Measurements from ENCODE around the gene POLR3H. TPM values are rescaled to one million over a fixed set of nuclear protein-coding genes. Genes with fewer than 3 reads are reported as not detected.

POLR3H gene
- total RNA-seq, 1 donor from 2014 or later: 54.0 TPM

DNA sequence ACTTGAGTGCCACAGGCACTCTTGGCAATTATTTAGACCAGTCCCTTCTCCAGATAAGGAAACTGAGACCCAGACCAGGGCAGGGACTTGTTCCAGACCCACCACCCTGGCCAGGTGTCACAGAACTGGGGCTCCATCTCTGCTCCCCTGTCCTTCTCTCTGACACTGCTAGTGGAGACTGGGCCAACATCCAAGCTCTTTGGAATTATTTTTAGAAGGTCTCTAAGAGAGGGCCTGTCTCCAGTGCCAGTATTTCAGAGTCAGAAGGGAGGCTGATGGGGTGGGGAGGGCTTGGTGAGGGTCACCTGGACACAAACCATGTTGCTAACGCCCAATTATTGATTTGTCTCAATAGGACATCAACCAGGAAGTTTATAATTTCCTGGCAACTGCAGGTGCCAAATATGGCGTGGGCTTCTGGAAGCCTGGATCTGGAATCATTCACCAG, 32.7 kb downstream of the POLR3H start:
- Mint-ChIP-seq H3K4me3 (no peak overlapping the region), H3K9me3 (no peaks in the 10 kb centered on the region), H3K4me1 (peaks cover 14% of the 10 kb centered on the region), H3K27me3 (ENCODE audit: low read depth) (no peaks in the 10 kb centered on the region), H3K36me3 (ENCODE audit: low read depth) (no peaks in the 10 kb centered on the region), H3K27ac (ENCODE audit: unreplicated experiment) (no peak overlapping the region)
- TF ChIP-seq, protein P1, sequence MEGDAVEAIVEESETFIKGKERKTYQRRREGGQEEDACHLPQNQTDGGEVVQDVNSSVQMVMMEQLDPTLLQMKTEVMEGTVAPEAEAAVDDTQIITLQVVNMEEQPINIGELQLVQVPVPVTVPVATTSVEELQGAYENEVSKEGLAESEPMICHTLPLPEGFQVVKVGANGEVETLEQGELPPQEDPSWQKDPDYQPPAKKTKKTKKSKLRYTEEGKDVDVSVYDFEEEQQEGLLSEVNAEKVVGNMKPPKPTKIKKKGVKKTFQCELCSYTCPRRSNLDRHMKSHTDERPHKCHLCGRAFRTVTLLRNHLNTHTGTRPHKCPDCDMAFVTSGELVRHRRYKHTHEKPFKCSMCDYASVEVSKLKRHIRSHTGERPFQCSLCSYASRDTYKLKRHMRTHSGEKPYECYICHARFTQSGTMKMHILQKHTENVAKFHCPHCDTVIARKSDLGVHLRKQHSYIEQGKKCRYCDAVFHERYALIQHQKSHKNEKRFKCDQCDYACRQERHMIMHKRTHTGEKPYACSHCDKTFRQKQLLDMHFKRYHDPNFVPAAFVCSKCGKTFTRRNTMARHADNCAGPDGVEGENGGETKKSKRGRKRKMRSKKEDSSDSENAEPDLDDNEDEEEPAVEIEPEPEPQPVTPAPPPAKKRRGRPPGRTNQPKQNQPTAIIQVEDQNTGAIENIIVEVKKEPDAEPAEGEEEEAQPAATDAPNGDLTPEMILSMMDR (conservative IDR thresholded peaks at IDR 0.05): no peak
- no peak for DNase-seq (ENCODE audit: low read depth, low spot score)

DNA sequence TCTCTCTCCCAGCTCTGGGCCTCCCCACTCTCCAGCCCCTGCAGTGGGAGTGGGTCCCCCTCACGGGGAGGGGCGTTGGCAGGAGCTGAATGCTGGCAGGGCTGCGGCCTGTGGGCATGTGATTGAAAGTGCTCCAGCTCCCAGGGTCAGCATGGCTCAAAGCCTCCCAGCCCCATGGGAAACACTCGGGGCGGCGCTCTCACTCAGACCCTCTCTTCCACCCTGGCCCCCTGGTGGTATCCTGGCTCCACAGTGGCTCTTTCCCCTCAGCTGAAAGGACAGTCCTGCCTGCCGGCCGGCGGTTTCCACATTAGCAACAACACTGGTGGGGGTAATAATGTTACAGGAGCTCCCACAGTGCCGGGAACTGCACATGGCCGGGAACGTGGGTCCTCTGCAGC, 35.5 kb downstream of the POLR3H start:
- TF ChIP-seq, protein P1 (conservative IDR thresholded peaks at IDR 0.05): peak; percentile 28
- H3K4me3 Mint-ChIP-seq: no peak overlapping the region
- no peaks in the 10 kb centered on the region for H3K36me3 Mint-ChIP-seq (ENCODE audit: low read depth)
- H3K9me3 Mint-ChIP-seq: no peaks in the 10 kb centered on the region
- DNase-seq (ENCODE audit: low read depth, low spot score): no peak
- H3K27ac Mint-ChIP-seq (ENCODE audit: unreplicated experiment): no peak overlapping the region
- H3K27me3 Mint-ChIP-seq (ENCODE audit: low read depth): no peaks in the 10 kb centered on the region
- H3K4me1 Mint-ChIP-seq: peaks cover 14% of the 10 kb centered on the region

DNA sequence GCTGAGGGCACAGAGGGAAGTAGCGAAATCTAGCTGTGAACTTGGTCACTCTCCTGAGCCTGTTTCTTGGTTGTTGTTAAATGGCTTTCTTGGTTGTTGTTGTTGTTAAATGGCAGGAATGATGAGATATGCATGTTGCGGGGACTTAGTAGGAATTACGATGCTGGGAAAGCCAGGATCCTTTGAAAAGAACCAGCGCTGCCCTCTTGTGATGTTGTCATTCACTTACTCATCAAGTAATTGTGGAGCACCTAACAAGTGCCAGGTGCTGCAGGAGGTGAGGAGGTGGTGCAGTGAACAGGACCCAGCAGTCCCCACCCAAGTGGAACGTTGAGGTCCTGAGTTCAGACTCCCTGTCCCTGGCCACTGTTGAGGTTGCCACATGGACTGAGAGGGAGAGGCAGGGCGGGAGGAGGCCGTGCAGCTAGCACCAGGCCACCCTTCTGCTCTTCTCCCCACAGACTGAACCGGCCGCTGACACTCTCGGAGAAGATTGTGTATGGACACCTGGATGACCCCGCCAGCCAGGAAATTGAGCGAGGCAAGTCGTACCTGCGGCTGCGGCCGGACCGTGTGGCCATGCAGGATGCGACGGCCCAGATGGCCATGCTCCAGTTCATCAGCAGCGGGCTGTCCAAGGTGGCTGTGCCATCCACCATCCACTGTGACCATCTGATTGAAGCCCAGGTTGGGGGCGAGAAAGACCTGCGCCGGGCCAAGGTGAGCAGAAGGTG, 36.8 kb downstream of the POLR3H start:
- no peaks in the 10 kb centered on the region for H3K9me3 Mint-ChIP-seq
- no peaks in the 10 kb centered on the region for H3K36me3 Mint-ChIP-seq (ENCODE audit: low read depth)
- DNase-seq (ENCODE audit: low read depth, low spot score): no peak
- peak overlapping the region; percentile 87 for H3K27ac Mint-ChIP-seq (ENCODE audit: unreplicated experiment)
- H3K27me3 Mint-ChIP-seq (ENCODE audit: low read depth): no peaks in the 10 kb centered on the region
- TF ChIP-seq, protein P1 (conservative IDR thresholded peaks at IDR 0.05): no peak
- H3K4me1 Mint-ChIP-seq: peaks cover 2% of the 10 kb centered on the region
- no peak overlapping the region for H3K4me3 Mint-ChIP-seq

DNA sequence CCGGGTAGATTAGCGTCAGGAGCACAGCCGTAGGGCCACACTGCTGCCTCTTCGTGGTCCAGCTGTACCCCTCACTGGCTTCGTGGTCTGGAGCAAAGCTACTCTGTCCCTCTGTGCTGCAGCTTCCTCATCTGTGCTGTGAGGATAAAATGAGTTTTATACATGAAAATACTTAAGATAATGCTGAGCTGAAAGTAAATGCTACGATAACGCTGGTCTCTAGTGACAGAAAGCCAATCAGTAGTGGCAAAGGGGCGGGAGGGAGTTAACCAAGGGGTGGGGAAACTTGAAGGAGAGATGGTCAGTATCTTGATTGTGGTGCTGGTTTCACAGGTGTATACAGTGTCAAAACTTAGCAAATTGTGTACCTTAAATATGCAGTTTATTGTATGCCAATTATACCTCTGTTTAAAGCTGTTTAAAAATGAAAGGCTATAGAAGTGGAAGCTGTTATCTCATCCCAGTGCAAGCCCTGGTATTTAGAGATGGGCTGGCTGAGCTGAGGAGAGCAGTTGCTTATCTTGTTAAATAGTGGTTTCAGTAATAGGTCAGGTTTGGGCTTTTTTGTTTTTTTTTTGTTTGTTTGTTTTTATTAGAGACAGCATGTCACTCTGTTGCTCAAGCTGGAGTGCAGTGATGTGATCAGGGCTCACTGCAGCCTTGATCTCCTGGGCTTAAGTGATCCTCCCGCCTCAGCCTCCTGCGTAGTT, 38.6 kb downstream of the POLR3H start:
- H3K27ac Mint-ChIP-seq (ENCODE audit: unreplicated experiment): no peak overlapping the region
- TF ChIP-seq, protein P1 (conservative IDR thresholded peaks at IDR 0.05): no peak
- no peak for DNase-seq (ENCODE audit: low read depth, low spot score)
- no peaks in the 10 kb centered on the region for H3K36me3 Mint-ChIP-seq (ENCODE audit: low read depth)
- no peaks in the 10 kb centered on the region for H3K27me3 Mint-ChIP-seq (ENCODE audit: low read depth)
- H3K9me3 Mint-ChIP-seq: no peaks in the 10 kb centered on the region
- no peaks in the 10 kb centered on the region for H3K4me1 Mint-ChIP-seq
- H3K4me3 Mint-ChIP-seq: no peak overlapping the region

DNA sequence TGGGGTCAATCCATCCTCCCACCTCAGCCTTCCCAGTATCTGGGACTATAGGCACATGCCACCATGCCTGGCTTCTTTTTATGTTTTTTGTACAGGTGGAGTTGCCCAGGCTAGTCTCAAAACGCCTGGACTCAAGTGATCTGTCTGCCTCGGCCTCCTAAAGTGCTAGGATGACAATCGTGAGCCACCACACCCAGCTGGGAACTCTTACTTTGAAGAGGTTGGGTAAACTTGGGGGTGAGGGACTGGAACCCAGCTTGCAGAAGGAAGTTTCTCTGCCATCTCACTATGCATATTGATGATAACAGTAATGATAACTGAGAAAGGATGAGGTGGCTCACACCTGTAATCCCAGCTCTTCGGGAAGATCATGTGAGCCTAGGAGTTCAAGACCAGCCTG, 39.5 kb downstream of the POLR3H start:
- no peaks in the 10 kb centered on the region for H3K36me3 Mint-ChIP-seq (ENCODE audit: low read depth)
- no peaks in the 10 kb centered on the region for H3K27me3 Mint-ChIP-seq (ENCODE audit: low read depth)
- H3K4me3 Mint-ChIP-seq: no peak overlapping the region
- no peak for DNase-seq (ENCODE audit: low read depth, low spot score)
- H3K4me1 Mint-ChIP-seq: no peaks in the 10 kb centered on the region
- TF ChIP-seq, protein P1 (conservative IDR thresholded peaks at IDR 0.05): no peak
- H3K27ac Mint-ChIP-seq (ENCODE audit: unreplicated experiment): no peak overlapping the region
- H3K9me3 Mint-ChIP-seq: no peaks in the 10 kb centered on the region

Measured in neural crest cell (in vitro differentiated cells).